Activated T-cell treated with anti-CD3 and anti-CD28 coated beads, Interleukin-2, amount 50 U/mL, for 1 hour (primary cell): Measurements from ENCODE around the gene ALAS1.
"Not testable (repeated sequence)": the region's sequence is repeated elsewhere in the genome, so short reads cannot be mapped to it uniquely, and the experiment has no call there.

Source experiments
- DNase-seq: peaks from one replicate; pipeline ENCODE4 v3.0.0-alpha.2; 2020

Gene ALAS1

DNA sequence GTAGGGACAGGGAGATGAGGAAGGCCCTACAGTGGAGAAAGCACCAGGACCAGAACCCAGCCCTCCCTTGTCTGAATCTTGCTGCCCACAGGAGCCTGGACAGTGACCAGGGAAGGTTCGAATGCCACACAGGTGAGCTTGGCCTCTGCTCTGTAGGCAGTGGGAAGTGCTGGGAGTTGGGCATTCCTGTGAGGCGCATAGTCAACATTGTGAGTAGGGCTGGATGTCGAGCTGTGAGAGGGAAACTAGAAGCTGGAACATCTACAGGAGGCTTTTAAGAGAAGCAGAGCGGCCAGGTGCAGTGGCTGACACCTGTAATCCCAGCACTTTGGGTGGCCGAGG is 20.3 kb upstream of the ALAS1 start:
- no peak for DNase-seq

DNA sequence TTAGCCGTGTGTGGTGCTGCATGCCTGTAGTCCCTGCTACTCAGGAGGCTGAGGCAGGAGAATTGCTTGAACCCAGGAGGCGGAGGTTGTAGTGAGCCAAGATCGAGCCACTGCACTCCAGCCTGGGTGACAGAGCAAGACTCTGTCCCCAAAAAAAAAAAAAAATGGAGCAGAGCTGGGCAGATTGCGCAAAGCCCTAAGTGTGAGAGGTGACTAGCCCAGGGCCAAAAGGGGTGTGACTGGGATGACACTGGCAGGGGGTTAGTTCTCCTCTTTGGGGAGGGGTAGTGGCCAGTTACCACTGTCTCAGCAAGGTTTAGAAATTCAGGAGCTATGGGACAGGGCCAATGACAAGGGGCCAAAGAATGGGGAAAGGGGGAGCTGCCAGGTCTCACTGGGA is 19.8 kb upstream of the ALAS1 start:
- DNase-seq = not testable (repeated sequence)

DNA sequence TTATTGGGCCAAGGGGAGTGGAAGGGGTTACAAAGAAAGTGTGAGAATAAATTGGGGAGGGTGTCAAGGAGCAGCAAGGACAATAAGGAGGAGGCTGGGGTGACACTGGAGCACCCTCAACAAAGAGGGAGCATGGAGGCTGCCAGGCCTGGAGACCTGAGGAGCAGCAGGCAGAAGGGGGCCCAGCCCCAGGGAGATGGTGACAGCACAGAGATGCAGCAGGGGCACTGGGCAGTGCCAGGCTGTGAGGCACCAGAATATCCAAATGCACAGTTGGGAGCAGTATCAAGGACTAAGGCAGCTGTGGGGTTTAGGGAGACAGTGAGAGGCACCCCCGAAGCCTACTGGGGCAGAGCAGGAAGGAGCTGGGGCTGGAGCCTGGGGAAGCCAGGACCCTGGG is 19.4 kb upstream of the ALAS1 start:
- DNase-seq = no peak

DNA sequence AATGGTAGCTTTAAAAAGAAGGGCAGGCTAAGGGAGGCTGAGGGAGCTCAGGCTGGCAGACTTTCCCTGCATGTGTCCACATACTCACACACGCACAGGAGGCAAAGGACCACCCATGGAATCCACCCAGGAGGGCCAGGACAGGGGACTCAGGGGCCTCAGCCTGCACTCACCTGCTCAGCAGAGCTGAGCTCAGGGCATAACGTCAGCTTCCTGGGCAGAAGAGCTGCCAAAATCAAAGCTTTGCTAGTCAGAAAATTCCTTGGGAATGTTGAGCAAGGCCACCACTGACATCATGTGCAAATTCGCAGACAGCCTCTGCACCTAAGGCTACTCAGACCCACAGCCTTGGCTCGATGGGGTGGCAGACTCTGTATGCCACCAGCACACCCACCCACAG is 16.4 kb upstream of the ALAS1 start:
- no peak for DNase-seq

DNA sequence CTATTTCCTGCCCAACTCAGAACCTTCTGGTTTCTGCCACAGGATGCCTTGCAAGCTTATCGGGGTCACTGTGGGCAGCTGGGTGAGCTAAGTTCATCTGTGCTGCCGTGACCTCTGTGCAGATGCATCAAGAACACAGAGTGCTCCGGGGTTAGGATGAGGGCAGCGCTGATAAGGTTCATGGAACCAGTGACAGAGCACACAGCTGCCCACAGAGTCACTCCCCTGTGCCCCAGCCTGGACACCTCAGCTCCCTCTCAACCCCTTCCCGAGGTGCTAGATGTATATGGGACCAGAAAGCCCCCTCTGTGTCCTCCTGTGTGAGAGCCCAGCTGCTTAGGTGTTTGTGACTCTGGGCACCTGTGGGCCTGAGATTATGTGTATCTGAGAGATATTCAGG is 15.8 kb upstream of the ALAS1 start:
- no peak for DNase-seq

DNA sequence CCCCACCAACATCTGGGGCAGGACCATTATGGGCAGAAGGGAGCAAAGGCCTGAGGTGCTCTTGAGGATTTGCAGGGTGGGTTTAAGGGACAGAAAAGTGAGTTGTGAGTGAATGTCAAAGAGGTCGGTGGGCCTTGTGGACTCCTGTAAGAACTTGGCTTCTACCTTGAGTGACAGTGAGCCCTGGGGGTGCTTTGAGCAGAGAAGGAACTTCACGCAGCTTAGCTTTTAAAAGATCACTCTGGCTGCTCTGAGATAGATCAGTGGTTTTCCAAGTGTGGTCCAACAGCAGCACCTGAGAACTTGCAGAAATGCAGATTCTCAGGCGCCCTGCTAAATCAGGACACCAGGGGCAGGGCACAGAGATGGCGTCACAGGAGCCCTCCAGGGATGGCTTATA is 15.3 kb upstream of the ALAS1 start:
- no peak for DNase-seq

DNA sequence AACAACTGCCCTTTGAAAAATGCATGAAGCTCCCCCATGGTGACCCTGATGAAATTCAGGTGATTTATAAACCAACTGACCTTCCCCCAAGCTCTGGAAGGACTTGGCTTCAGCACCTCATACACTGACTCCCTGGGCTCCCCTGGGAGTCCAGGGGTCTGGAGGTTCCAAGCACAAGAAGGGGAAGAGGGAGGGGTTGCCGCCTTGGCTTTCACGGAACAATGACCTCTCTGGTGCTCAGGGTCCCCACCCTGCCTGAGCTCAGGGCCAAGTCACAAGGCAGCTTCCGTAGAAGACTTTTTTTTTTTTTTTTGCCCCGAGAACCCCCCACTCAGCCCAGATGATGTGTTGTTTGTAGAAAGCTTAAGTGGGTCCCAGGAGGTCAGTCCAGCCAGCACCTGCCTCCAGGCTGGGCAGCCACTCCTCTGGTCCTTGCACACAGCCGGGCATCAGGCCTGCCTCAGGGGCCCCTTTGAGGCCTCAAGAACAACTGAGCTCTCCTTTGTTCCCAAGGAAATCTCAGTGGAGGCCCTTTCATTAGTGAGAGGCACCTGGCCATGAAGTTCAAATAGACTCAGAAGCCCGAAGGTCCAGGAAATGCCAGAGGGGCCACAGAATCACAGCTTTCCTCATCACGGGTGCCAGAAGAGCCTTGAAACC is 14.0 kb upstream of the ALAS1 start:
- DNase-seq = no peak

DNA sequence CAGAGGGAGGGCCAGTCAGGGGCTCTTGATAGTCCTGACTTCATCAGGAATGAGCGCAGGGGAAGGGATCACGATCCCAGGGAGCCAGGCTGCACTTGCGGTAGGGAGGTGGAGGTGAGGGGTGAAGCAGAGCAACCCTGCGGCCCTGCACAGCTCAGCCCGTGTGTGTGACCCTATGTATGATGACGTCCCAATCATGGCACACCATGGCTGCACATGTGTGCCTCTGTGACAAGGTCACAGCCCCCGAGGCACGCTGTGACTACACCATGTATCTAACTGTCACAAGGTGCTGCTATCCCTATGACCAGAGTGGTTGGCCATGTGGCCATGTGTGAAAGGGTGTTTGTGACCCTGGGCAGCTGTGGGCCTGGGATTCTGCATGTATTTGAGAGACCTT is 13.3 kb upstream of the ALAS1 start:
- no peak for DNase-seq

DNA sequence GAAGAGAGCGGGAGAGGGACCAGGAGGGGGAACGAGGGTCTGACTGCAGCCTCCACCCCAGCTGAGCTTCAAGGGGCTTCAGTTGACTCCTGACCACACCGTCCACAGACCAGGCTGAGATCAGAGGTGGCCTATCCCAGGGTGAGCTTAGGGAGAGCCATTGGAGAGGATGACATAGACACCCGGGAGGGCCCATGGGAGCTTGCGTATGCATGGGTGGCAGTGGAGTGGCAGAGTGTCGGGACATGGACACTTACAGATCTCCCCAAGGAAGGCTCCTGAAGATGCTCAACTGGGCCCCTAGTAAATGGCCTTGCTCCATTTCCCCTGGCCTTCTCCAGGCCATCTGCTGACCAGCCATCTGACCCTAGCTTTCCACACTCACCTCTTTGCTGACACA is 12.6 kb upstream of the ALAS1 start:
- no peak for DNase-seq

DNA sequence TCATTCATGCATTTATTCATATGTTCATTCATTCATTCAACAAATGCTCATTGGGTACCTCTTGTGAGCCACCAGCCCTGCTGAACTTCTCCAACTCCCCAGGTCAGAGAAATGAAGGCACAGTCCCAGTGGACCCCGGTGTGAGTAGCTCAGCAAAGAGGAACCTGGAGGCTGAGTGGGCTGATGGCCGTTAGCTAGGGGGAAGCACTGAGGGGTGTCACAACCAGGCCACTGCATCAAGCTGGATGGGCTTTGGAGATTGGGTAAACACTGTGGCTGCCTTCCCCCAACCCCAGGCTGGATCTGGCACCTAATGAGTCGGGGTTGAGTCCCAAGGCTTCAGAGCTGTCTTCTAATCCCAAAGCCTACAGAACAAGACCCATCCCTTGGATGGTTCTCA is 12.1 kb upstream of the ALAS1 start:
- DNase-seq = no peak

DNA sequence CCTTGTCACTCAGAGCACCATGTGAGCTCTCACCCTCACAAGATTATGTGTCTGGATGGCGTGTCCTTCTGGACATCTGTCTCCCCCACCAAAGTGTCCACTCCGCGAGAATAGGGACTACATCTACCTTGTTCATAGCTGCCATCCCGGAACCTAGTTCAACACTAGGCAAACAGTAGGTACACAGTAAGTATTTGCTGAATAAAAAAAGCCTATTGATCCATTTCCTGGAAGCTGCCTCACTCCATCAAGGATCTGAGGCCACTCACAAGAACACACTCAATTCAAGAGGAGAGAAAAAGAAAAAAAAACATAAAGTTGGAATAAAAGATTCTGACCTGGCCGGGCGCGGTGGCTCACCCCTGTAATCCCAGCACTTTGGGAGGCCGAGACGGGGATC is 11.2 kb upstream of the ALAS1 start:
- DNase-seq = no peak

DNA sequence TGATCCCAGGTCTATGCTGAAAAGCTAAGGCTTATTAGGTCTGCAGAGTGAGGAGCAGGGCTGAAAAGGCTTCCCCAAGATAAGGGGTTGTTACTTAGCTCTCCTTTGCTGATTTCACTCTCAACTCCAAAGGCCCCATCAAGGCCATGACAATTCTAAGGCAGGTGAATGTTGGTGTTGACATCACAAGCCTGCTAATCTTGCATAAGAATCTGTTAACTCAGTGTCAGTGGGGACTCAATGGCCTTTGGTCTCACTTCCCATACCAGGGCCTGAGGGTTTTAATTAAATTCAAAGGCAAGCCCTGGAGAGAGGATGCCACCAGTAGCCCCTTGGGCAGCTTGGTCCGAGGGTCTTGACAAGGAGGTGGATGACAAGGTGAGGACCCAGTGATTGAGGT is 9.4 kb upstream of the ALAS1 start:
- DNase-seq = no peak

DNA sequence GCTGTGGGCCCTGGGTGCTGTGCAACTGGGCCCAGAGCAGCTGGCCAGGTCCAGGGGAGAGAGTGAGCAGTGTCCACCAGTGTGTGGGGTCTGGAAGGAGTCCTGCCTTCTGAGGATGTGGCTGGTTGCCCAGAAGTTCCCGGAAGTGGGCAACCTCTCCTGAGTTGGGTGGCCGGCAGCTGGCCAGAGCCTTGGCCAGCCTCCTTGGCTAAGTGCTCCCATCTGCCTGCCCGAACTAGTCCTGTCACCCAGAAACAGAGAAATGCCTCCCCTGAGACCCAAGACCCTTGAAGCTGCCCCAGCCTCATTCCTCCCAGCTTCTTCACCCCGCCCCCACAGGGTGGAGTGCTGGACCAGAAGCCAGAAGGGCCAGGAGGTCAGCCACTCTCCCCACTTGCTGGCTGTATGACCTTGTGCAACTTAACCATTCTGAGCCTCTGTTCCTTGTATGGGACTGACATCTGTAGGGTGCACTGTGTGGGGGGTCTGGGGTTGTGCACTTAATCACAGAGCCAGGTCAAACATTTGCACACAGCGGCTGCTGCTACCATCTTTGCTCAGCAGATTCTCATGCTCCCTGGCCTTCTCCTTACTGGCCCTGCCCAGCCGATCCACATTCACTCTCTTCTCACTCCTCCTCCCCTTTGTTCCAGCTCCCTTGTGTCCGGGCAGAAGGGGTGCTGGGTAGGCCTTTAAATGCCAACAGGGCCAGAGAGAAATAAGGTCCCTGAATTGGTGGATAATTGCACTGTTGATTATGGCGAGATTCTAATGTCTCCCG is 7.5 kb upstream of the ALAS1 start:
- DNase-seq = no peak

DNA sequence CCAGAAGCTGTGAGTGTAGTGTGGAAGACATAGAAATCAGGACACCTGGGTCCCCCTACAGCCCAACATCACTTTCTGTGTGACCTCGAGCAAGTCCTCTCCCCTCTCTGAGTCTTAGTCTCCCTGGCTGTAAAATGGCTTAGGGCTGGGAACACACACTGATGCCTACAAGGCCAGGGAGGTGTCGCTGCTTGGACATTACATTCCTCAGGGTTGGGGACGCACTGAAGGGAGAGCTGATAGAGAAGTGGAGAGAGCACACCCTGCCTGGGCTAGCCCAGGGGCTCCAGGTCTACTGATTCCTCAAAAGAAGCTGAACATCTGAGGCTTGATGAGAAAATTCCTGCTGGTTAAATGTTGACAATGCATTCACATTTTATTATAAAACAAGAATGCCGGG is 6.3 kb upstream of the ALAS1 start:
- DNase-seq = no peak

DNA sequence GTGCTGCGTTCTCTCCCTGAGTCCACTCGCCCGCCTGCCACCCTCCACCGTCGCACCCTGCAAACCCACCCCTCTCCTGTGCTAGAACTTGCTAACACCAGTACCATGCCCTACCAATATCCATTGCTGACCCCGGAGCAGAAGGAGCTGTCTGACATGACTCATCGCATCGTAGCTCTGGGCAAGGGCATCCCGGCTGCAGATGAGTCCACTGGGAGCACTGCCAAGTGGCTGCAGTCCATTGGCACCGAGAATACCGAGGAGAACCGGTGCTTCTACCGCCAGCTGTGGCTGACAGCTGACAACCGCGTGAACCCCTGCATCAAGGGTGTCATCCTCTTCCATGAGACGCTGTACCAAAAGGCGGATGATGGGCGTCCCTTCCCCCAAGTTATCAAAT is 4.9 kb upstream of the ALAS1 start:
- no peak for DNase-seq

DNA sequence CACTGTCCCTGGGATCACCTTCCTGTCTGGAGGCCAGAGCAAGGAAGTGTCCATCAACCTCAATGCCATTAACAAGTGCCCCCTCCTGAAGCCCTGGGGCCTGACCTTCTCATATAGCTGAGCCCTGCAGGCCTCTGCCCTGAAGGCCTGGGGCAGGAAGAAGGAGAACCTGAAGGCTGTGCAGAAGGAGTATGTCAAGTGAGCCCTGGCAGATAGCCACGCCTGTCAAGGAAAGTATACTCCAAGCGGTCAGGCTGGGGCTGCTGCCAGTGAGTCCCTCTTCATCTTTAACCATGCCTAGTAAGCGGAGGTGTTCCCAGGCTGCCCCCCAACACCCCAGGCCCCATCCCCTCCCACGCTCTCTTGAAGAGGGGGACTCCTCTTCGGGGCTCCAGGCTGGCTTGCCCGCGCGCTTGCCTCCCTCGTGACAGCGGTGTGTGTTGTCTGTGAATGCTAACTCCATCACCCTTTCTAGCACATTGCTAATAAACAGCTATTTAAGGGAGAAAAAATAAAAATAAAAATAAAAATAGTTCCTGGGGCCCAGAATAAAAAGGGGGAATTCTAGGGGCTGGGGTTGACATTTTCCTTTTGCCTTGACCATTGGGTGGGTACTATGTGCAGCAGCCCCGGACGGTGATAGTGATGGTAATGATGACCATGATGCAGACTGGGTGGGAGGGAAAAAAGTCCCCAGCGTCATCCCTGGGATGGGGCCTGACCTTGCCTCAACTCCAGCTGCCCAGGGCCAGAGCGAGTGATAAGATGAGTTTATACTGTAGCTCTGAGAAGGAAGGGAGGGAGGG is 3.3 kb upstream of the ALAS1 start:
- DNase-seq = no peak

DNA sequence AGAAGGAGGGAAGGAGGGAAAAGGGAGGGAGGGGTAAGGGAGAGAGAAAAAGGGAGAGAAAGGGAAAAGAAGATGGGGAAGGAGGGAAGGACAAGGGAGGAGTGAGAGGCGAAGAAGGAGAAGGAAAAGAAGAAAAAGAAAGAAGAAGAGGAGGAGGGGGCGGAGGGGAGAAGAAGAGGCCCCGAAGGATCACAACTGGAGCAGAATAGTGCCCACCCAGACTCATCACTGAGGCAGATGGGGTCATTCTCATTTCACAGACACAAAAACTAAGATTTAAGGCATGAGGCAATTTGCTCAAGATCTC is 2.7 kb upstream of the ALAS1 start:
- DNase-seq = no peak

DNA sequence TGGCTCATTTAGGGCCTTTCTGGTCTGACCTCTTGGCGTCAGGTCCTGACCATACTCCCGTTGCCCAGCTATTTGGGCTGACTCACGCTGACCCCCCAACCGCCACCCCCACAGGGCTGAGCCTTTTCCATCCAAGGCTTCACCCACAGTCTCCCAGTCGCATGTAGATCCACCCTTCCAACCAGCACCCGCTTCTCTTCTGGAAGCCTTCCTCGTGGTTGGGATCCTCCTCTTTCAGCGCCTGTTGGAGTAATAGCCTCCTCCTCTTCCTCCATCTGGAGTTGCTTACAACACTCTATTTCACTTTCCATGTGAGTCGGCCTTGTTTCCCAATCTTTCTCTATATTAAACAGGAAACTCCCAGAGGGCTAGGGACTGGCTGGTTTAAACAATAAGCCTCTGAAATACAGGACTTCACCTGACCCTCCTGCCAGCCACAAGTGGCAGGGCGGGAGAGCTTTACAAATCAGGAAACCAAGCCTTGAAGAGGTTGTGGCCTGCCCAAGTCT is 2.1 kb upstream of the ALAS1 start:
- DNase-seq = no peak

DNA sequence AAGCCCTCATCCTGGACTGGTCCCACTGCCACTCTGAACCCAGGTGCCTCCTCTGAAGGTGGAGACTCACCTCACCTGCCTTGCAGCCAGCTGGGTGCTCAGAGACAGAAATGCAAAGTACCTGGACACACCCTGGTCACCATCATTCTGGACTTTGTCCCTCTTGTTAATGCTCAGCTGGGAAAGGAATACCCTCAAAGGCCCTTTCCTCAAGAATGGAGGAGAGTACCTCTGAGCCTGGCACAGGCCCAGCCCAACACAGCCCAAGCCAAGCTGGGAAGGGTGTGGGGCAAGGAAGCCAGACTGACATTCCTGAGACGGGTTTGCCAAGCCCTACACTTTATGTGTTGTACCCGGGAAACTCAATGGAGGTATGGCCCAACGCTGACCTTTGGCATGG is 983 bp upstream of the ALAS1 start:
- no peak for DNase-seq

DNA sequence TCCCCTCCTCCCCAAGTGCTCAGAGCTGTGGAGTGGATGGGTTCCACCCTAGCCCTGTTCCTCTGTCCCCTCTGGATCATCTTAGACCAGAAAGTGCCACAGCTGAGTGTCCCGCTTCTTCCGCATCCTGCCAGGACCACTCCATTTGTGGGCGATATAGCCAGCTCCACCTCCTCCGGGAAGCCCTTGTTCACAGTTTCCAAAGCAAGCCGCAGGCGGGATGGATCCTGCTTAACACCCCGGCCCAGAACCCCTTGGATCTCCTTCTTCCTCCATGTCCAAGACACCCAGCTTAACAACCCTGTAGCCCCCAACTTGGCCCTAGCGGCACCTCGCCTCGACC is 490 bp upstream of the ALAS1 start:
- DNase-seq = no peak

DNA sequence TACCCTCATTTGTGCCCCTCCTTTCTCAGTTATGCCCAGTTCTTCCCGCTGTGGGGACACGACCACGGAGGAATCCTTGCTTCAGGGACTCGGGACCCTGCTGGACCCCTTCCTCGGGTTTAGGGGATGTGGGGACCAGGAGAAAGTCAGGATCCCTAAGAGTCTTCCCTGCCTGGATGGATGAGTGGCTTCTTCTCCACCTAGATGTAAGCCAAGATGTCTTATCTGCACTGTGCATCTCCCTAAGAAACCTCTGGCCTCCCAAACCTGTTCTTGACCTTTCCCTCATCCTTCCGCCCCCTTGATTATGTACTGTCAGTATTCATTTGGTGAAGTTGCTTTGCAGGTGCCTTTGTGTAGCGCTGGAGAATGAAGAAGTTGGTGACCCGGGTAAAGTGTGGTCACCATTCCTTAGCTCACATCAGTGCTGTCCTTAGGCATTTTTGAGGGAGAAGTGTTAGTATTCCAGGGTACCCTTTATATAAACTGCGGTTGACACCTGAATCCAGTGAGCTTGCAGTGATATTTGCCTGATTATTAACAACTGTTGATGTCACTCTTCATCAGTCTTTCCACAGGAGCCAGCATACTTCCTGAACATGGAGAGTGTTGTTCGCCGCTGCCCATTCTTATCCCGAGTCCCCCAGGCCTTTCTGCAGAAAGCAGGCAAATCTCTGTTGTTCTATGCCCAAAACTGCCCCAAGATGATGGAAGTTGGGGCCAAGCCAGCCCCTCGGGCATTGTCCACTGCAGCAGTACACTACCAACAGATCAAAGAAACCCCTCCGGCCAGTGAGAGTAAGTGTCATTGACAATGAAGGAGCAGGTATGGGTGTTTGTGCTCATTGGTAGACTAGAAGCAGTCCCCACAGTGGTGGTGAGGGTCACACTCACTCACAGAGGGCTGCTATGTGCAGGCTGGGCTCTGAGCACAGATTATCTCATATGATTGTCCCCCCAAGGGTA is 966 bp downstream of the ALAS1 start:
- no peak for DNase-seq

DNA sequence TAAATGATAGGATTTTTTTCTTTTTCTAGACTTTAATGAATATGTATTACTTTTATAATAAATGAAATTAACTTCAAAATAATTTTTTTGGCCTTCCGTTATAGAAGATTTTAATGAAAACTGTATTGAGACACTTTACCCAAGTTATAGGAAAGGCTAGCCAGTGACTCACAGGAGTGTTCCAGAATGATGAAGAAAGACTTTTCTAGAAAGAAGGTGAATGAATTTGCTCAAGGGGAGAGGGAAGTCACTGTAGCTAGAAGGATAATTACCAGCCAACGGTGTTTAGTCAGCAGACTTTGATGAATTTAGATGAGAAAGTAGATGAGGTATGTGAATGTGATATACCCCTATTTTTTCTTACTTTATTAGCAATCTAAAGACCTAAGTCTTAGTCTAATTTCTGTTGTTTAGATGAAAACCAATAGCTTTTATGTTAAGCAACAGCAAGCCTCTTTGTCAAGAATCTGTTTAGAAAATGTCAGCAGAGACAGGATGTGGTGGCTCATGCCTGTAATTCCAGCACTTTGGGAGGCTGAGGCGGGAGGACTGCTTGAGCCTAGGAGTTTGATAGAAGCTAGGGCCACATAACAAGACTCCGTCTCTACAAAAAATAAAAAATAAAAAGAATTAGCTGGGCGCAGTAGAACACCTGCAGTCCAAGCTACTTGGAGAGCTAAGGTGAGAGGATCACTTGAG is 3.2 kb downstream of the ALAS1 start:
- DNase-seq = no peak
